K562 (cell line): Measurements from ENCODE around the gene TENT4A. TPM values are rescaled to one million over a fixed set of nuclear protein-coding genes. Genes with fewer than 3 reads are reported as not detected.

Experiments used
- CBX5 ChIP-seq: IDR thresholded peaks from 2 replicates; pipeline ENCODE4 v1.6.1; 2014; ENCODE audit warnings: low read depth, borderline replicate concordance
- HDAC2 ChIP-seq: fragments of 450-650 bp; IDR thresholded peaks from 2 replicates; pipeline ENCODE4 v1.6.1; 2016; ENCODE audit warnings: mild to moderate bottlenecking
- PHB ChIP-seq: fragments of 250-450 bp; sonication (Bioruptor Pico); IDR thresholded peaks from 2 replicates; pipeline ENCODE4 v1.5.0; 2021
- TCF3 ChIP-seq: sonication (generic); formaldehyde crosslinking; IDR thresholded peaks from 2 replicates; pipeline ENCODE4 v1.4.0; 2020; ENCODE audit warnings: mild to moderate bottlenecking, missing genetic modification reagents
- ZNF174 ChIP-seq: fragments of 250-450 bp; sonication (Bioruptor Pico); IDR thresholded peaks from 2 replicates; pipeline ENCODE4 v1.4.0; 2020; ENCODE audit warnings: mild to moderate bottlenecking
- ZNF668 ChIP-seq: fragments of 250-450 bp; sonication (Bioruptor Pico); IDR thresholded peaks from 2 replicates; pipeline ENCODE4 v1.8.0; 2022; ENCODE audit warnings: mild to moderate bottlenecking, inconsistent platforms
- polyA plus RNA-seq, 8 experiments: library from polyadenylated mRNA; depleted of rRNA in 4 of 8; stranded (reverse) in 5 of 8; unstranded in 3 of 8; fragments of >200 nt; fragmentation: Nextera tagmentation in 2 of 8; fragmentation: Illumina TruSeq in 1 of 8; extraction: Ambion mirVana in 2 of 8; extraction: Trizol in 1 of 8; gene quantifications; 2 replicates each; pipeline versions ENCODE4 v1.2.1 to v1.2.3, GENCODE V29; 2011 to 2014; ENCODE audit warnings: inconsistent platforms in 1 of 8, missing spikeins in 1 of 8
- total RNA-seq, 7 experiments: library from RNA; depleted of rRNA in 6 of 7; stranded (reverse); fragments of >200 nt in 6 of 7; fragmentation: Illumina TruSeq in 2 of 7; extraction: Trizol in 2 of 7; gene quantifications; 2 replicates each; pipeline versions ENCODE4 v1.2.1 to v1.2.3, GENCODE V29; 2011 to 2021; ENCODE audit warnings: low replicate concordance in 1 of 7
- TF ChIP-seq, protein P1 (sequence below), 2 experiments: fragments of 450-650 bp in 1 of 2; sonication (generic) in 1 of 2; formaldehyde crosslinking in 1 of 2; IDR thresholded peaks; 2 replicates each; pipeline versions ENCODE4 v1.7.1 to v1.9.0; 2016 to 2022; ENCODE audit warnings: inconsistent platforms in 1 of 2, mild to moderate bottlenecking in 1 of 2, missing genetic modification reagents in 1 of 2
- TF ChIP-seq, protein P2 (sequence below): fragments of 250-450 bp; sonication (Bioruptor Pico); IDR thresholded peaks from 2 replicates; pipeline ENCODE4 v1.5.0; 2021
- TF ChIP-seq, protein P3 (sequence below), 2 experiments: fragments of 150-350 bp in 1 of 2; IDR thresholded peaks; 2 replicates each; pipeline ENCODE4 v1.6.1; 2012 to 2016; ENCODE audit warnings: low read depth in 2 of 2, low read length in 2 of 2, mild to moderate bottlenecking in 1 of 2, moderate library complexity in 1 of 2
- TF ChIP-seq, protein P4 (sequence below): fragments of 250-450 bp; sonication (Bioruptor Pico); IDR thresholded peaks from 2 replicates; pipeline ENCODE4 v1.5.1; 2021; ENCODE audit warnings: mild to moderate bottlenecking

TENT4A gene
- total and polyA plus RNA-seq, 9 of the 15 experiments (the other 6 are each of a cell fraction or from before 2014, with no cell fraction given), result 1.3 to 27.3 (median 13.0) TPM

DNA sequence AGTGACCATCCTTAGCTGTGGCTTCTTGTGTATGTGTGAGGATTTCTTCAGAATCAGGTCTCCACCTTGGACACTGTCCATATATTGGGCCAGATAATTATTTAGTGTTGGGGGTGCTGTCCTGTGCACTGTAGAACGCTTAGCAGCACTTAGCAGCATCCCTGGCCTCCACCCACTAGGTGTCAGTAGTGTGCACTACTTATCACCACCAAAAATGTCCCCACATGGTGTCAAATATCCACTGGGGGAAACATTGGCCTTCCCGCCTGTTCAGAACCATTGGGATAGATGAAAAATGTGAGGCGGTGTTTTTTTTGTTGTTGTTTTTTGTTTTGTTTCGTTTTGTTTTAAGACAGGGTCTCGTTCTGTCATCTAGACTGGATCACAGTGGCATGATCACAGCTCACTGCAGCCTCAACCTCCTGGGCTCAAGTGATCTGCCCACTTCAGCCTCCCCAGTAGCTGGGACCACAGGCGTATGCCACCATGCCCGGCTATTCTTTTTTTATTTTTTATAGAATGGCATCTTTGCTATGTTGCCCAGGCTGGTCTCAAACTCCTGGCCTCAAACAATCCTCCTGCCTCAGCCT lies 67.7 kb downstream of the TENT4A start (continued):
- TF ChIP-seq, protein P1, sequence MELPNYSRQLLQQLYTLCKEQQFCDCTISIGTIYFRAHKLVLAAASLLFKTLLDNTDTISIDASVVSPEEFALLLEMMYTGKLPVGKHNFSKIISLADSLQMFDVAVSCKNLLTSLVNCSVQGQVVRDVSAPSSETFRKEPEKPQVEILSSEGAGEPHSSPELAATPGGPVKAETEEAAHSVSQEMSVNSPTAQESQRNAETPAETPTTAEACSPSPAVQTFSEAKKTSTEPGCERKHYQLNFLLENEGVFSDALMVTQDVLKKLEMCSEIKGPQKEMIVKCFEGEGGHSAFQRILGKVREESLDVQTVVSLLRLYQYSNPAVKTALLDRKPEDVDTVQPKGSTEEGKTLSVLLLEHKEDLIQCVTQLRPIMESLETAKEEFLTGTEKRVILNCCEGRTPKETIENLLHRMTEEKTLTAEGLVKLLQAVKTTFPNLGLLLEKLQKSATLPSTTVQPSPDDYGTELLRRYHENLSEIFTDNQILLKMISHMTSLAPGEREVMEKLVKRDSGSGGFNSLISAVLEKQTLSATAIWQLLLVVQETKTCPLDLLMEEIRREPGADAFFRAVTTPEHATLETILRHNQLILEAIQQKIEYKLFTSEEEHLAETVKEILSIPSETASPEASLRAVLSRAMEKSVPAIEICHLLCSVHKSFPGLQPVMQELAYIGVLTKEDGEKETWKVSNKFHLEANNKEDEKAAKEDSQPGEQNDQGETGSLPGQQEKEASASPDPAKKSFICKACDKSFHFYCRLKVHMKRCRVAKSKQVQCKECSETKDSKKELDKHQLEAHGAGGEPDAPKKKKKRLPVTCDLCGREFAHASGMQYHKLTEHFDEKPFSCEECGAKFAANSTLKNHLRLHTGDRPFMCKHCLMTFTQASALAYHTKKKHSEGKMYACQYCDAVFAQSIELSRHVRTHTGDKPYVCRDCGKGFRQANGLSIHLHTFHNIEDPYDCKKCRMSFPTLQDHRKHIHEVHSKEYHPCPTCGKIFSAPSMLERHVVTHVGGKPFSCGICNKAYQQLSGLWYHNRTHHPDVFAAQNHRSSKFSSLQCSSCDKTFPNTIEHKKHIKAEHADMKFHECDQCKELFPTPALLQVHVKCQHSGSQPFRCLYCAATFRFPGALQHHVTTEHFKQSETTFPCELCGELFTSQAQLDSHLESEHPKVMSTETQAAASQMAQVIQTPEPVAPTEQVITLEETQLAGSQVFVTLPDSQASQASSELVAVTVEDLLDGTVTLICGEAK (IDR thresholded peaks at IDR 0.05), result no peak
- TF ChIP-seq, protein P1 (CRISPR knock-in tag; IDR thresholded peaks at IDR 0.05), result no peak
- TF ChIP-seq, protein P2, sequence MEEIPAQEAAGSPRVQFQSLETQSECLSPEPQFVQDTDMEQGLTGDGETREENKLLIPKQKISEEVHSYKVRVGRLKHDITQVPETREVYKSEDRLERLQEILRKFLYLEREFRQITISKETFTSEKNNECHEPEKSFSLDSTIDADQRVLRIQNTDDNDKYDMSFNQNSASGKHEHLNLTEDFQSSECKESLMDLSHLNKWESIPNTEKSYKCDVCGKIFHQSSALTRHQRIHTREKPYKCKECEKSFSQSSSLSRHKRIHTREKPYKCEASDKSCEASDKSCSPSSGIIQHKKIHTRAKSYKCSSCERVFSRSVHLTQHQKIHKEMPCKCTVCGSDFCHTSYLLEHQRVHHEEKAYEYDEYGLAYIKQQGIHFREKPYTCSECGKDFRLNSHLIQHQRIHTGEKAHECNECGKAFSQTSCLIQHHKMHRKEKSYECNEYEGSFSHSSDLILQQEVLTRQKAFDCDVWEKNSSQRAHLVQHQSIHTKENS (CRISPR knock-in tag), result no peak
- TF ChIP-seq ZNF174 (CRISPR knock-in tag) (no peak), TCF3 (CRISPR knock-in tag) (no peak), HDAC2 (no peak), CBX5 (no peak), PHB (no peak), ZNF668 (CRISPR knock-in tag) (no peak)
- TF ChIP-seq, protein P3, sequence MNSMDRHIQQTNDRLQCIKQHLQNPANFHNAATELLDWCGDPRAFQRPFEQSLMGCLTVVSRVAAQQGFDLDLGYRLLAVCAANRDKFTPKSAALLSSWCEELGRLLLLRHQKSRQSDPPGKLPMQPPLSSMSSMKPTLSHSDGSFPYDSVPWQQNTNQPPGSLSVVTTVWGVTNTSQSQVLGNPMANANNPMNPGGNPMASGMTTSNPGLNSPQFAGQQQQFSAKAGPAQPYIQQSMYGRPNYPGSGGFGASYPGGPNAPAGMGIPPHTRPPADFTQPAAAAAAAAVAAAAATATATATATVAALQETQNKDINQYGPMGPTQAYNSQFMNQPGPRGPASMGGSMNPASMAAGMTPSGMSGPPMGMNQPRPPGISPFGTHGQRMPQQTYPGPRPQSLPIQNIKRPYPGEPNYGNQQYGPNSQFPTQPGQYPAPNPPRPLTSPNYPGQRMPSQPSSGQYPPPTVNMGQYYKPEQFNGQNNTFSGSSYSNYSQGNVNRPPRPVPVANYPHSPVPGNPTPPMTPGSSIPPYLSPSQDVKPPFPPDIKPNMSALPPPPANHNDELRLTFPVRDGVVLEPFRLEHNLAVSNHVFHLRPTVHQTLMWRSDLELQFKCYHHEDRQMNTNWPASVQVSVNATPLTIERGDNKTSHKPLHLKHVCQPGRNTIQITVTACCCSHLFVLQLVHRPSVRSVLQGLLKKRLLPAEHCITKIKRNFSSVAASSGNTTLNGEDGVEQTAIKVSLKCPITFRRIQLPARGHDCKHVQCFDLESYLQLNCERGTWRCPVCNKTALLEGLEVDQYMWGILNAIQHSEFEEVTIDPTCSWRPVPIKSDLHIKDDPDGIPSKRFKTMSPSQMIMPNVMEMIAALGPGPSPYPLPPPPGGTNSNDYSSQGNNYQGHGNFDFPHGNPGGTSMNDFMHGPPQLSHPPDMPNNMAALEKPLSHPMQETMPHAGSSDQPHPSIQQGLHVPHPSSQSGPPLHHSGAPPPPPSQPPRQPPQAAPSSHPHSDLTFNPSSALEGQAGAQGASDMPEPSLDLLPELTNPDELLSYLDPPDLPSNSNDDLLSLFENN (IDR thresholded peaks at IDR 0.05; ENCODE audit: low read depth in 2 of 2, low read length in 2 of 2), result no peak
- TF ChIP-seq, protein P4, sequence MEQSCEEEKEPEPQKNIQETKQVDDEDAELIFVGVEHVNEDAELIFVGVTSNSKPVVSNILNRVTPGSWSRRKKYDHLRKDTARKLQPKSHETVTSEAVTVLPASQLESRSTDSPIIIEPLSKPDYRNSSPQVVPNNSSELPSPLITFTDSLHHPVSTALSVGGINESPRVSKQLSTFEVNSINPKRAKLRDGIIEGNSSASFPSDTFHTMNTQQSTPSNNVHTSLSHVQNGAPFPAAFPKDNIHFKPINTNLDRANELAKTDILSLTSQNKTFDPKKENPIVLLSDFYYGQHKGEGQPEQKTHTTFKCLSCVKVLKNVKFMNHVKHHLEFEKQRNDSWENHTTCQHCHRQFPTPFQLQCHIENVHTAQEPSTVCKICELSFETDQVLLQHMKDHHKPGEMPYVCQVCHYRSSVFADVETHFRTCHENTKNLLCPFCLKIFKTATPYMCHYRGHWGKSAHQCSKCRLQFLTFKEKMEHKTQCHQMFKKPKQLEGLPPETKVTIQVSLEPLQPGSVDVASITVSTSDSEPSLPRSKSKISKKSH (CRISPR knock-in tag), result no peak
